HepG2 (cell line): Measurements from ENCODE around the gene IKZF5. TPM values are rescaled to one million over a fixed set of nuclear protein-coding genes. Genes with fewer than 3 reads are reported as not detected.

Experiments
- ELF4 ChIP-seq: sonication (generic); formaldehyde crosslinking; IDR thresholded peaks from 2 replicates; pipeline ENCODE4 v1.5.0; 2020; ENCODE audit warnings: missing genetic modification reagents, mild to moderate bottlenecking, moderate library complexity, borderline replicate concordance
- KAT2B ChIP-seq: fragments of 150-350 bp; IDR thresholded peaks from 2 replicates; pipeline ENCODE4 v1.6.1; 2014; ENCODE audit warnings: low read depth, low read length, borderline replicate concordance
- MAFG ChIP-seq: sonication (generic); formaldehyde crosslinking; IDR thresholded peaks from 2 replicates; pipeline ENCODE4 v1.5.1; 2020; ENCODE audit warnings: mild to moderate bottlenecking, missing genetic modification reagents
- MTF1 ChIP-seq: sonication (generic); formaldehyde crosslinking; IDR thresholded peaks from 2 replicates; pipeline ENCODE4 v1.5.0; 2020; ENCODE audit warnings: missing genetic modification reagents
- MYNN ChIP-seq: sonication (generic); formaldehyde crosslinking; IDR thresholded peaks from 2 replicates; pipeline ENCODE4 v1.4.0; 2020; ENCODE audit warnings: mild to moderate bottlenecking, low read depth, missing genetic modification reagents
- PHB2 ChIP-seq: fragments of 450-650 bp; IDR thresholded peaks from 2 replicates; pipeline ENCODE4 v1.6.1; 2018; ENCODE audit not compliant: partially characterized antibody
- TAF15 ChIP-seq: fragments of 200-400 bp; formaldehyde crosslinking; IDR thresholded peaks from one replicate; pipeline ENCODE4 v1.6.1; 2018; ENCODE audit warnings: mild to moderate bottlenecking, low read depth, low read length; ENCODE audit not compliant: poor library complexity, severe bottlenecking
- TEAD2 ChIP-seq: sonication (generic); formaldehyde crosslinking; IDR thresholded peaks from 2 replicates; pipeline ENCODE4 v1.9.0; 2021; ENCODE audit warnings: missing genetic modification reagents
- ZFP62 ChIP-seq: sonication (generic); formaldehyde crosslinking; IDR thresholded peaks from 2 replicates; pipeline ENCODE4 v1.4.0; 2020; ENCODE audit warnings: missing genetic modification reagents
- ZNF264 ChIP-seq: sonication (generic); formaldehyde crosslinking; IDR thresholded peaks from 2 replicates; pipeline ENCODE4 v1.4.0; 2020; ENCODE audit warnings: missing genetic modification reagents
- ZNF749 ChIP-seq: sonication (generic); formaldehyde crosslinking; IDR thresholded peaks from 2 replicates; pipeline ENCODE4 v1.8.0; 2022; ENCODE audit warnings: mild to moderate bottlenecking, missing genetic modification reagents, moderate library complexity, borderline replicate concordance
- ZNF761 ChIP-seq: sonication (generic); formaldehyde crosslinking; conservative IDR thresholded peaks from 2 replicates; pipeline ENCODE4 v1.4.0; 2020; ENCODE audit warnings: mild to moderate bottlenecking, missing genetic modification reagents
- ZSCAN20 ChIP-seq: sonication (generic); formaldehyde crosslinking; IDR thresholded peaks from 2 replicates; pipeline ENCODE4 v1.4.0; 2020; ENCODE audit warnings: missing genetic modification reagents, mild to moderate bottlenecking, borderline replicate concordance
- polyA plus RNA-seq, 8 experiments: library from polyadenylated mRNA; depleted of rRNA in 3 of 8; stranded (reverse) in 7 of 8; unstranded in 1 of 8; fragments of >200 nt; fragmentation: Illumina TruSeq in 4 of 8; extraction: Trizol in 4 of 8; gene quantifications; 2 replicates each; pipeline versions ENCODE4 v1.2.1 to v1.2.3, GENCODE V29; 2011 to 2016; ENCODE audit warnings: low read depth in 4 of 8, missing spikeins in 1 of 8, mixed read lengths in 1 of 8; ENCODE audit not compliant: insufficient read depth in 1 of 8
- total RNA-seq, 5 experiments: library from RNA; depleted of rRNA; stranded (reverse); fragments of >200 nt; fragmentation: Illumina TruSeq; extraction: Trizol; gene quantifications; 2 replicates each; pipeline ENCODE4 v1.2.3, GENCODE V29; 2016; ENCODE audit warnings: low read depth in 1 of 5
- TF ChIP-seq, protein P1 (sequence below): sonication (generic); formaldehyde crosslinking; IDR thresholded peaks from 2 replicates; pipeline ENCODE4 v1.4.0; 2020; ENCODE audit warnings: mild to moderate bottlenecking, low read depth, missing genetic modification reagents
- TF ChIP-seq, protein P2 (sequence below): sonication (generic); formaldehyde crosslinking; IDR thresholded peaks from 2 replicates; pipeline ENCODE4 v1.4.0; 2020; ENCODE audit warnings: missing genetic modification reagents
- TF ChIP-seq, protein P3 (sequence below): sonication (generic); formaldehyde crosslinking; IDR thresholded peaks from 2 replicates; pipeline ENCODE4 v1.9.0; 2021; ENCODE audit warnings: missing genetic modification reagents, borderline replicate concordance
- TF ChIP-seq, protein P4 (sequence below): sonication (generic); formaldehyde crosslinking; IDR thresholded peaks from 2 replicates; pipeline ENCODE4 v1.4.0; 2020; ENCODE audit warnings: missing genetic modification reagents

Gene IKZF5
- total and polyA plus RNA-seq, 2 of the 13 experiments (the other 11 are each of a cell fraction or from before 2014, with no cell fraction given): 3.7 to 12.0 TPM

DNA sequence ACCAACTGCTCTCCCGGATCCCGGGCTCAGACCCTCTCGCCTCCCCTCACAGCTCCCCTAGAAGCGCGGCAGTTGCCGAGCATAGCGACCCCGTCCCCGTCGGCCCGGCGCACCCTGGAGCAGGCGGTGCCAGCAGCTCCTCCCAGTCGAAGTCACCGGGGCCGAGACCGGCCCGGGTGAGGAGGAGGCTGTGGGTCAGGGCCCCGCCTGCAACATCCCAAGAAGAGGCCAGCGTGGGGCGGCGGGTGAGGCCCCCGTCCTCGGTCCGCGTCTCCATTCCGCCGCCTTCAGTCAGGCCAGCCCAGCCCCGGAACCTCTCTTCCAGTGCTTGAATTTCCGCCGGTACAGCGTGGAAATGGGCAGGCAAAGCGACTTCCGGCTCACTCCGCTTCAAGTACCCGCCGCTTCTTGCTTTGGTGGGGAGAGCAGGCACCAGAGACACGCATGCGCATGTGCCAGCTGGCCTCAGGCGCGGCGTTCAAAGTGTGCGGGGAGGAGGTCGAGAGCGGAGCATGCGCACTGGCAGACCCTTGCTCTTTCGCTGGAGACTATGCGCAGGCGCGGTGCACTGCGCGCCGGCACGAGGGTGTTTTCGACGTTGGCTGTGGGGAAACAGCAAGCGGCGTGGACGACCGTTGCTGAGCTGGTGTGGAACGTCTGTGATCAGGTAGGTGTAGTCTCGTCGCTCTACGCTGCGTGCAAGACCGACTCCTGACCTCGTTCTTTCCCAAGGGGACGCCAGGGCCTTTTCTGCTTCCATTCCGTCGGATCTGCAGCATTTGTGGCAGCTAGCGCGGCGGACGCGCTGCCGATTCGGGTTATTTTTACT, 54.5 kb downstream of the IKZF5 start, which contains the start of gene C10orf88 (continued):
- TF ChIP-seq, protein P1, sequence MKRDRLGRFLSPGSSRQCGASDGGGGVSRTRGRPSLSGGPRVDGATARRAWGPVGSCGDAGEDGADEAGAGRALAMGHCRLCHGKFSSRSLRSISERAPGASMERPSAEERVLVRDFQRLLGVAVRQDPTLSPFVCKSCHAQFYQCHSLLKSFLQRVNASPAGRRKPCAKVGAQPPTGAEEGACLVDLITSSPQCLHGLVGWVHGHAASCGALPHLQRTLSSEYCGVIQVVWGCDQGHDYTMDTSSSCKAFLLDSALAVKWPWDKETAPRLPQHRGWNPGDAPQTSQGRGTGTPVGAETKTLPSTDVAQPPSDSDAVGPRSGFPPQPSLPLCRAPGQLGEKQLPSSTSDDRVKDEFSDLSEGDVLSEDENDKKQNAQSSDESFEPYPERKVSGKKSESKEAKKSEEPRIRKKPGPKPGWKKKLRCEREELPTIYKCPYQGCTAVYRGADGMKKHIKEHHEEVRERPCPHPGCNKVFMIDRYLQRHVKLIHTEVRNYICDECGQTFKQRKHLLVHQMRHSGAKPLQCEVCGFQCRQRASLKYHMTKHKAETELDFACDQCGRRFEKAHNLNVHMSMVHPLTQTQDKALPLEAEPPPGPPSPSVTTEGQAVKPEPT (CRISPR knock-in tag): 0 out of 2 replicates have a peak, but pooled peaks have one; percentile 33
- TF ChIP-seq ZSCAN20 (CRISPR knock-in tag): no peak
- no peak for TF ChIP-seq TAF15
- TF ChIP-seq PHB2: no peak
- TF ChIP-seq ELF4 (CRISPR knock-in tag): no peak
- no peak for TF ChIP-seq ZFP62
- TF ChIP-seq, protein P2, sequence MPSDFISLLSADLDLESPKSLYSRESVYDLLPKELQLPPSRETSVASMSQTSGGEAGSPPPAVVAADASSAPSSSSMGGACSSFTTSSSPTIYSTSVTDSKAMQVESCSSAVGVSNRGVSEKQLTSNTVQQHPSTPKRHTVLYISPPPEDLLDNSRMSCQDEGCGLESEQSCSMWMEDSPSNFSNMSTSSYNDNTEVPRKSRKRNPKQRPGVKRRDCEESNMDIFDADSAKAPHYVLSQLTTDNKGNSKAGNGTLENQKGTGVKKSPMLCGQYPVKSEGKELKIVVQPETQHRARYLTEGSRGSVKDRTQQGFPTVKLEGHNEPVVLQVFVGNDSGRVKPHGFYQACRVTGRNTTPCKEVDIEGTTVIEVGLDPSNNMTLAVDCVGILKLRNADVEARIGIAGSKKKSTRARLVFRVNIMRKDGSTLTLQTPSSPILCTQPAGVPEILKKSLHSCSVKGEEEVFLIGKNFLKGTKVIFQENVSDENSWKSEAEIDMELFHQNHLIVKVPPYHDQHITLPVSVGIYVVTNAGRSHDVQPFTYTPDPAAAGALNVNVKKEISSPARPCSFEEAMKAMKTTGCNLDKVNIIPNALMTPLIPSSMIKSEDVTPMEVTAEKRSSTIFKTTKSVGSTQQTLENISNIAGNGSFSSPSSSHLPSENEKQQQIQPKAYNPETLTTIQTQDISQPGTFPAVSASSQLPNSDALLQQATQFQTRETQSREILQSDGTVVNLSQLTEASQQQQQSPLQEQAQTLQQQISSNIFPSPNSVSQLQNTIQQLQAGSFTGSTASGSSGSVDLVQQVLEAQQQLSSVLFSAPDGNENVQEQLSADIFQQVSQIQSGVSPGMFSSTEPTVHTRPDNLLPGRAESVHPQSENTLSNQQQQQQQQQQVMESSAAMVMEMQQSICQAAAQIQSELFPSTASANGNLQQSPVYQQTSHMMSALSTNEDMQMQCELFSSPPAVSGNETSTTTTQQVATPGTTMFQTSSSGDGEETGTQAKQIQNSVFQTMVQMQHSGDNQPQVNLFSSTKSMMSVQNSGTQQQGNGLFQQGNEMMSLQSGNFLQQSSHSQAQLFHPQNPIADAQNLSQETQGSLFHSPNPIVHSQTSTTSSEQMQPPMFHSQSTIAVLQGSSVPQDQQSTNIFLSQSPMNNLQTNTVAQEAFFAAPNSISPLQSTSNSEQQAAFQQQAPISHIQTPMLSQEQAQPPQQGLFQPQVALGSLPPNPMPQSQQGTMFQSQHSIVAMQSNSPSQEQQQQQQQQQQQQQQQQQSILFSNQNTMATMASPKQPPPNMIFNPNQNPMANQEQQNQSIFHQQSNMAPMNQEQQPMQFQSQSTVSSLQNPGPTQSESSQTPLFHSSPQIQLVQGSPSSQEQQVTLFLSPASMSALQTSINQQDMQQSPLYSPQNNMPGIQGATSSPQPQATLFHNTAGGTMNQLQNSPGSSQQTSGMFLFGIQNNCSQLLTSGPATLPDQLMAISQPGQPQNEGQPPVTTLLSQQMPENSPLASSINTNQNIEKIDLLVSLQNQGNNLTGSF: peak; percentile 96; the same call in 1 of the 2 replicates
- no peak for TF ChIP-seq MTF1
- peak; percentile 67; the same call in 1 of the 2 replicates for TF ChIP-seq MYNN (CRISPR knock-in tag)
- TF ChIP-seq KAT2B: no peak
- no peak; the same call in 1 of the 2 replicates for TF ChIP-seq TEAD2
- no peak for TF ChIP-seq ZNF749 (CRISPR knock-in tag)
- TF ChIP-seq MAFG (CRISPR knock-in tag): no peak
- TF ChIP-seq, protein P3, sequence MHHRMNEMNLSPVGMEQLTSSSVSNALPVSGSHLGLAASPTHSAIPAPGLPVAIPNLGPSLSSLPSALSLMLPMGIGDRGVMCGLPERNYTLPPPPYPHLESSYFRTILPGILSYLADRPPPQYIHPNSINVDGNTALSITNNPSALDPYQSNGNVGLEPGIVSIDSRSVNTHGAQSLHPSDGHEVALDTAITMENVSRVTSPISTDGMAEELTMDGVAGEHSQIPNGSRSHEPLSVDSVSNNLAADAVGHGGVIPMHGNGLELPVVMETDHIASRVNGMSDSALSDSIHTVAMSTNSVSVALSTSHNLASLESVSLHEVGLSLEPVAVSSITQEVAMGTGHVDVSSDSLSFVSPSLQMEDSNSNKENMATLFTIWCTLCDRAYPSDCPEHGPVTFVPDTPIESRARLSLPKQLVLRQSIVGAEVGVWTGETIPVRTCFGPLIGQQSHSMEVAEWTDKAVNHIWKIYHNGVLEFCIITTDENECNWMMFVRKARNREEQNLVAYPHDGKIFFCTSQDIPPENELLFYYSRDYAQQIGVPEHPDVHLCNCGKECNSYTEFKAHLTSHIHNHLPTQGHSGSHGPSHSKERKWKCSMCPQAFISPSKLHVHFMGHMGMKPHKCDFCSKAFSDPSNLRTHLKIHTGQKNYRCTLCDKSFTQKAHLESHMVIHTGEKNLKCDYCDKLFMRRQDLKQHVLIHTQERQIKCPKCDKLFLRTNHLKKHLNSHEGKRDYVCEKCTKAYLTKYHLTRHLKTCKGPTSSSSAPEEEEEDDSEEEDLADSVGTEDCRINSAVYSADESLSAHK (CRISPR knock-in tag): 0 out of 2 replicates have a peak, but pooled peaks have one; percentile 21
- TF ChIP-seq ZNF761: peak; percentile 95
- TF ChIP-seq ZNF264 (CRISPR knock-in tag): peak; percentile 82; the same call in 1 of the 2 replicates
- TF ChIP-seq, protein P4, sequence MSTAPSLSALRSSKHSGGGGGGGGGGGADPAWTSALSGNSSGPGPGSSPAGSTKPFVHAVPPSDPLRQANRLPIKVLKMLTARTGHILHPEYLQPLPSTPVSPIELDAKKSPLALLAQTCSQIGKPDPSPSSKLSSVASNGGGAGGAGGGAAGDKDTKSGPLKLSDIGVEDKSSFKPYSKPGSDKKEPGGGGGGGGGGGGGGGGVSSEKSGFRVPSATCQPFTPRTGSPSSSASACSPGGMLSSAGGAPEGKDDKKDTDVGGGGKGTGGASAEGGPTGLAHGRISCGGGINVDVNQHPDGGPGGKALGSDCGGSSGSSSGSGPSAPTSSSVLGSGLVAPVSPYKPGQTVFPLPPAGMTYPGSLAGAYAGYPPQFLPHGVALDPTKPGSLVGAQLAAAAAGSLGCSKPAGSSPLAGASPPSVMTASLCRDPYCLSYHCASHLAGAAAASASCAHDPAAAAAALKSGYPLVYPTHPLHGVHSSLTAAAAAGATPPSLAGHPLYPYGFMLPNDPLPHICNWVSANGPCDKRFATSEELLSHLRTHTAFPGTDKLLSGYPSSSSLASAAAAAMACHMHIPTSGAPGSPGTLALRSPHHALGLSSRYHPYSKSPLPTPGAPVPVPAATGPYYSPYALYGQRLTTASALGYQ (CRISPR knock-in tag): 0 out of 2 replicates have a peak, but pooled peaks have one; percentile 47
